Transverse colon (tissue), 4 donors: ENCODE results near the gene CDKN2B-AS1. TPM values are rescaled to one million over a fixed set of nuclear protein-coding genes. Genes with fewer than 3 reads are reported as not detected.

ENCODE experiments used
- DNase-seq: peaks from one replicate; pipeline ENCODE4 v3.0.0-alpha.2; 2019
- H3K27ac ChIP-seq, 4 donors: fragments of 200-600 bp; sonication (generic); 2 replicates each; pipeline ENCODE4 v1.5.1; 2016 to 2018; ENCODE audit warnings: inconsistent platforms in 4 of 4
- H3K27me3 ChIP-seq: fragments of 200-600 bp; sonication (generic); 2 replicates; pipeline ENCODE4 v1.5.1; 2017; ENCODE audit warnings: inconsistent platforms
- H3K36me3 ChIP-seq, 4 donors: fragments of 200-600 bp; sonication (generic); 2 replicates each; pipeline ENCODE4 v1.5.1; 2017 to 2019; ENCODE audit warnings: inconsistent platforms in 4 of 4
- H3K4me1 ChIP-seq, 4 donors: fragments of 200-600 bp; sonication (generic); 2 replicates each; pipeline ENCODE4 v1.5.1; 2017 to 2020; ENCODE audit warnings: inconsistent platforms in 4 of 4
- H3K4me3 ChIP-seq, 4 donors: fragments of 200-600 bp; sonication (generic); 1 replicate in 1 of 4; 2 replicates in 3 of 4; pipeline versions ENCODE4 v1.5.1 to v1.6.1; 2017 to 2019; ENCODE audit warnings: inconsistent platforms in 4 of 4
- H3K9me3 ChIP-seq, 2 donors: fragments of 200-600 bp; sonication (generic); 2 replicates each; pipeline ENCODE4 v1.5.1; 2017 to 2019; ENCODE audit warnings: inconsistent platforms in 2 of 2
- CTCF ChIP-seq, 5 experiments: fragments of 200-600 bp in 3 of 5; fragments of 450-650 bp in 2 of 5; sonication (generic) in 3 of 5; IDR thresholded peaks; 1 replicate in 2 of 5; 2 replicates in 3 of 5; pipeline ENCODE4 v1.5.1; 2016 to 2017; ENCODE audit warnings: antibody characterized with exemption in 5 of 5, inconsistent platforms in 3 of 5, mild to moderate bottlenecking in 2 of 5, moderate library complexity in 1 of 5
- EP300 ChIP-seq: sonication (generic); formaldehyde crosslinking; IDR thresholded peaks from one replicate; pipeline ENCODE4 v1.6.1; 2017; ENCODE audit warnings: antibody characterized with exemption, low read depth
- POLR2A ChIP-seq: fragments of 450-650 bp; IDR thresholded peaks from one replicate; pipeline ENCODE4 v1.6.1; 2016; ENCODE audit warnings: antibody characterized with exemption, mild to moderate bottlenecking, moderate library complexity
- POLR2AphosphoS5 ChIP-seq, 3 donors: sonication (generic); formaldehyde crosslinking; IDR thresholded peaks; one replicate each; pipeline ENCODE4 v1.6.1; 2016; ENCODE audit warnings: antibody characterized with exemption in 3 of 3
- WGBS, 2 donors: methylation state at CpG; one replicate each; pipeline ENCODE4 v1.1.5; 2018; ENCODE audit warnings: low coverage in 1 of 2; 5-methylcytosine and 5-hydroxymethylcytosine counted together
- in situ Hi-C, 4 donors: fragments of 200-750 bp; cut with MboI; loops; one replicate each; pipeline versions ENCODE4 v1.15.0 to v1.15.1; 2017; ENCODE audit warnings: low sequenced_read_pairs in 3 of 4, low pct_ligation_motif_present in 1 of 4, low pct_unique_long_range_greater_than_20kb in 1 of 4
- intact Hi-C: fragments of 100-400 bp; cut with DNase I; formaldehyde crosslinking; loops from one replicate; pipeline ENCODE4 v1.15.1; 2023; ENCODE audit warnings: low total_unique reads
- total RNA-seq, 4 donors: library from RNA; depleted of rRNA; stranded (reverse); fragments of >200 nt; gene quantifications; one replicate each; pipeline ENCODE4 v1.1.0, GENCODE V29; 2016

CDKN2B-AS1 gene
- total RNA-seq, 4 donors from 2014 or later, result 1.00 to 152 (median 46.0) TPM

DNA sequence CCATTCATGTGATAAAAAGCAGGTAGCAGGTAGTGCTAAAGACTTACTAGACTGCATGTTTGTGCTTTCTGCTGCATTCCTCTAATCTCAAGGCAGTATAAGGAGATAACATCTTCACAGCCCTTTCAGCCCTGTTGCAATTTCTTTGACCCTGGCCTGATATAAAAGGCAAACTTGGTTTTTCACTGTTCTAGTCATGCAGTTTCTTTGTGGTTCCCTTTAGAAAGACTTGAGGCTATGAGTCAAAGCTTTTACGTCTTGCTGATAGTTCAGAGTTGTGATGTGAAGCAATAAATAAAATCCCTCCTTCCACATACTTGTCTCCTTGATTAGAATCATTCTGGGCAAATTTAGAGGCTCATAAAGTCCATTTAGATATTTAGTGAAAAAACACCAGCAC is 103.1 kb downstream of the CDKN2B-AS1 start:
- in situ Hi-C loops, result no loop called here
- H3K27me3 ChIP-seq, result no peaks in the 10 kb centered on the region
- H3K36me3 ChIP-seq, result no peaks in the 10 kb centered on the region
- H3K4me3 ChIP-seq, result no peak overlapping the region
- no peaks in the 10 kb centered on the region for H3K9me3 ChIP-seq
- peak overlapping the region; percentile 27 to 79 (median 62) for H3K27ac ChIP-seq
- no peak for DNase-seq
- intact Hi-C loops, result no loop called here
- TF ChIP-seq POLR2A, result no peak
- TF ChIP-seq EP300, result no peak
- TF ChIP-seq POLR2AphosphoS5 (IDR thresholded peaks at IDR 0.05), result no peak
- no peak for TF ChIP-seq CTCF (IDR thresholded peaks at IDR 0.05)
- H3K4me1 ChIP-seq, result peaks cover 5 to 37% (median 24%) of the 10 kb centered on the region in 4 donors
- 37 to 67% methylated on average over 1 of the region's 1 CpG for WGBS, 2 donors

GRCh38 chr9:22098643-22099332 is 104.2 kb downstream of the CDKN2B-AS1 start:
- TF ChIP-seq EP300 (no peak), POLR2AphosphoS5 (IDR thresholded peaks at IDR 0.05) (peak in 1 of 3 donors; percentile 66), POLR2A (no peak), CTCF (IDR thresholded peaks at IDR 0.05) (no peak)
- no peak for DNase-seq
- Histone ChIP-seq H3K36me3 (no peaks in the 10 kb centered on the region), H3K4me1 (peaks cover 6 to 48% (median 34%) of the 10 kb centered on the region in 4 donors), H3K9me3 (no peaks in the 10 kb centered on the region), H3K4me3 (no peak overlapping the region), H3K27me3 (no peaks in the 10 kb centered on the region), H3K27ac (peak overlapping the region; percentile 59 to 79 (median 72))
- intact Hi-C loops, result no loop called here
- in situ Hi-C loops, result no loop called here
- 63 to 64% methylated on average over 3 of the region's 3 CpGs for WGBS, 2 donors

- Histone ChIP-seq H3K9me3 (no peaks in the 10 kb centered on the region), H3K4me1 (peaks cover 6 to 63% (median 49%) of the 10 kb centered on the region in 4 donors), H3K36me3 (no peaks in the 10 kb centered on the region), H3K4me3 (no peak overlapping the region), H3K27me3 (no peaks in the 10 kb centered on the region), H3K27ac (no peak overlapping the region)
- intact Hi-C loops (no loop called here), in situ Hi-C loops (no loop called here)
- TF ChIP-seq CTCF (IDR thresholded peaks at IDR 0.05) (peak in 2 of 5 experiments; percentile 24 to 34), POLR2A (no peak)
- DNase-seq, result no peak
- WGBS, 2 donors, result 75 to 79% methylated on average over 2 of the region's 2 CpGs
Measured at GRCh38 chr9:22100626-22101025, 106.0 kb downstream of the CDKN2B-AS1 start.

DNA sequence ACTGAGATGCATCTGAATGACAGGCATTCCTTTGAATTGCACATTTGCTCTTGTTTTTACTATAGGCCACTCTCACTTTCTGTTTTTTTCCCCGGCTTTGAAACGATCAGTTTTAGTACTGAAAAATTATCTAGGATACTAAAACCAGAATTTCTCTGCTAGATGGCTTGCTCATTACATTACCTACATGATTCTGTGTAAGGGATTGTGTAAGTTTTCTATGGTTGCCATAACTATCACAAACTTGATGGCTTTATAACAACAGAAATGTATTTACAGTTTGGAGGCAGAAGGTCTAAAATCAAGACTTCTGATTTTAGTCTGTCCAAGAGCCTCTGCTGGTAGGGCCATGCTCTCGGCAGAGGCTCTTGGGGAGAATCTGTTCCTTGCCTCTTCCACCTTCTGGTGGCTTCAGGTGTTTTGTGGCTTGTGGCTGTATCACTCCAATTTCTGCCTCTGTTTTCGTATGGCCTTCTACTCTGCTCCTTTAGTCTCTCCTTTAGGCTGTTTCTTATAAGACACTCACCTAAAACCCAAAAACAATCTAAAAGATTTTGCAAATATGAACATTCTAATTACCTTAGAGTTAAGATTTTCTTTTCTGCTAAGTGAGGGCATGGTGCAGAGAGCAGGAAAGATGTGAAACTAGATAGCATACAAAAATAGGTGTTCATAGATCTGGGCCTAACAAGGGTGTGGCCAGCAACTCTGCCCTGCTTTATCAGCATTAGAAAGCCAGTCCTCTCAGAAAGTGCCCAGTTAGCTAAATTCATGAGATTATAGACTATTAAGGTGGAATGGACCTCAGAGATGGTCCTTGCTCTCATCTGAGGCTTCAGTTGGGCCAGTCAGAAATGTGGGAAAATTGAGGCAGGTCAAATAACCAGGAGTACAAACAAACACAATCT is 107.8 kb downstream of the CDKN2B-AS1 start:
- DNase-seq, result no peak
- Histone ChIP-seq H3K27ac (peak overlapping the region; percentile 78 to 83 (median 79)), H3K4me3 (no peak overlapping the region), H3K4me1 (peaks cover 6 to 73% (median 50%) of the 10 kb centered on the region in 4 donors), H3K9me3 (no peaks in the 10 kb centered on the region), H3K36me3 (no peaks in the 10 kb centered on the region), H3K27me3 (no peaks in the 10 kb centered on the region)
- 69 to 79% methylated on average over 3 to 4 of the region's 4 CpGs for WGBS, 2 donors
- in situ Hi-C loops (no loop called here), intact Hi-C loops (no loop called here)
- TF ChIP-seq POLR2A, result no peak
- TF ChIP-seq CTCF (IDR thresholded peaks at IDR 0.05), result no peak
